H1 (cell line): ENCODE measurements around the gene IL17D. TPM values are rescaled to one million over a fixed set of nuclear protein-coding genes. Genes with fewer than 3 reads are reported as not detected.

ENCODE experiments used
- CBX5 ChIP-seq: fragments of 300-800, 300-1000 bp; sonication (generic); IDR thresholded peaks from 2 replicates; pipeline ENCODE4 v1.7.1; 2016; ENCODE audit warnings: antibody characterized with exemption, low read length, low read depth
- EGR1 ChIP-seq: IDR thresholded peaks from 2 replicates; pipeline ENCODE4 v1.6.1; 2011; ENCODE audit warnings: low read depth, low read length, borderline replicate concordance
- FOSL1 ChIP-seq: IDR thresholded peaks from 2 replicates; pipeline ENCODE4 v1.6.1; 2011; ENCODE audit warnings: mild to moderate bottlenecking, low read depth, low read length, moderate library complexity; ENCODE audit not compliant: insufficient read depth
- KDM5A ChIP-seq: fragments of 200-600 bp; IDR thresholded peaks from 2 replicates; pipeline ENCODE4 v1.7.1; 2012; ENCODE audit warnings: mild to moderate bottlenecking, low read length, inconsistent platforms, mixed read lengths
- NANOG ChIP-seq: IDR thresholded peaks from 2 replicates; pipeline ENCODE4 v1.6.1; 2011; ENCODE audit warnings: low read length, low read depth, mild to moderate bottlenecking, inconsistent platforms; ENCODE audit not compliant: insufficient read depth, poor library complexity, severe bottlenecking
- POU5F1 ChIP-seq: IDR thresholded peaks from 2 replicates; pipeline ENCODE4 v1.6.1; 2011; ENCODE audit warnings: low read depth, mild to moderate bottlenecking, low read length, moderate library complexity
- RAD21 ChIP-seq, 2 experiments: IDR thresholded peaks in 1 of 2; conservative IDR thresholded peaks in 1 of 2; 2 replicates each; pipeline ENCODE4 v1.6.1; 2011; ENCODE audit warnings: low read depth in 2 of 2, low read length in 2 of 2, improper control_type of control experiment in 1 of 2, inconsistent platforms in 1 of 2, mild to moderate bottlenecking in 1 of 2, moderate library complexity in 1 of 2
- SP4 ChIP-seq: IDR thresholded peaks from 2 replicates; pipeline ENCODE4 v1.6.1; 2012; ENCODE audit warnings: low read length, inconsistent platforms
- polyA plus RNA-seq, 7 experiments: library from polyadenylated mRNA; depleted of rRNA in 3 of 7; stranded (reverse) in 5 of 7; unstranded in 2 of 7; fragments of >200 nt in 5 of 7; fragments of 200-250 nt in 2 of 7; gene quantifications; 1 replicate in 5 of 7; 2 replicates in 1 of 7; 4 replicates in 1 of 7; pipeline versions ENCODE4 v1.2.1 to v1.2.3, GENCODE V29; 2011 to 2013; ENCODE audit warnings: missing spikeins in 2 of 7, mixed read lengths in 2 of 7
- total RNA-seq: library from RNA; stranded (reverse); fragmentation: NEBNext Ultra II Directional; extraction: Animal tissue kit (Norgen Biotek cat#: 25700); gene quantifications from 2 replicates; pipeline ENCODE4 v1.2.1, GENCODE V29; 2021
- TF ChIP-seq, protein P1 (sequence below): fragments of 300-600 bp; sonication (generic); IDR thresholded peaks from 2 replicates; pipeline ENCODE4 v1.7.1; 2012; ENCODE audit warnings: low read length, moderate library complexity, mild to moderate bottlenecking, inconsistent platforms; ENCODE audit not compliant: insufficient replicate concordance
- TF ChIP-seq, protein P2 (sequence below): IDR thresholded peaks from 2 replicates; pipeline ENCODE4 v1.6.1; 2012; ENCODE audit warnings: inconsistent platforms

Gene IL17D
- total and polyA plus RNA-seq, 2 of the 8 experiments (the other 6 are each of a cell fraction or from before 2014, with no cell fraction given) = 0.56 to 0.59 TPM

- TF ChIP-seq, protein P1, sequence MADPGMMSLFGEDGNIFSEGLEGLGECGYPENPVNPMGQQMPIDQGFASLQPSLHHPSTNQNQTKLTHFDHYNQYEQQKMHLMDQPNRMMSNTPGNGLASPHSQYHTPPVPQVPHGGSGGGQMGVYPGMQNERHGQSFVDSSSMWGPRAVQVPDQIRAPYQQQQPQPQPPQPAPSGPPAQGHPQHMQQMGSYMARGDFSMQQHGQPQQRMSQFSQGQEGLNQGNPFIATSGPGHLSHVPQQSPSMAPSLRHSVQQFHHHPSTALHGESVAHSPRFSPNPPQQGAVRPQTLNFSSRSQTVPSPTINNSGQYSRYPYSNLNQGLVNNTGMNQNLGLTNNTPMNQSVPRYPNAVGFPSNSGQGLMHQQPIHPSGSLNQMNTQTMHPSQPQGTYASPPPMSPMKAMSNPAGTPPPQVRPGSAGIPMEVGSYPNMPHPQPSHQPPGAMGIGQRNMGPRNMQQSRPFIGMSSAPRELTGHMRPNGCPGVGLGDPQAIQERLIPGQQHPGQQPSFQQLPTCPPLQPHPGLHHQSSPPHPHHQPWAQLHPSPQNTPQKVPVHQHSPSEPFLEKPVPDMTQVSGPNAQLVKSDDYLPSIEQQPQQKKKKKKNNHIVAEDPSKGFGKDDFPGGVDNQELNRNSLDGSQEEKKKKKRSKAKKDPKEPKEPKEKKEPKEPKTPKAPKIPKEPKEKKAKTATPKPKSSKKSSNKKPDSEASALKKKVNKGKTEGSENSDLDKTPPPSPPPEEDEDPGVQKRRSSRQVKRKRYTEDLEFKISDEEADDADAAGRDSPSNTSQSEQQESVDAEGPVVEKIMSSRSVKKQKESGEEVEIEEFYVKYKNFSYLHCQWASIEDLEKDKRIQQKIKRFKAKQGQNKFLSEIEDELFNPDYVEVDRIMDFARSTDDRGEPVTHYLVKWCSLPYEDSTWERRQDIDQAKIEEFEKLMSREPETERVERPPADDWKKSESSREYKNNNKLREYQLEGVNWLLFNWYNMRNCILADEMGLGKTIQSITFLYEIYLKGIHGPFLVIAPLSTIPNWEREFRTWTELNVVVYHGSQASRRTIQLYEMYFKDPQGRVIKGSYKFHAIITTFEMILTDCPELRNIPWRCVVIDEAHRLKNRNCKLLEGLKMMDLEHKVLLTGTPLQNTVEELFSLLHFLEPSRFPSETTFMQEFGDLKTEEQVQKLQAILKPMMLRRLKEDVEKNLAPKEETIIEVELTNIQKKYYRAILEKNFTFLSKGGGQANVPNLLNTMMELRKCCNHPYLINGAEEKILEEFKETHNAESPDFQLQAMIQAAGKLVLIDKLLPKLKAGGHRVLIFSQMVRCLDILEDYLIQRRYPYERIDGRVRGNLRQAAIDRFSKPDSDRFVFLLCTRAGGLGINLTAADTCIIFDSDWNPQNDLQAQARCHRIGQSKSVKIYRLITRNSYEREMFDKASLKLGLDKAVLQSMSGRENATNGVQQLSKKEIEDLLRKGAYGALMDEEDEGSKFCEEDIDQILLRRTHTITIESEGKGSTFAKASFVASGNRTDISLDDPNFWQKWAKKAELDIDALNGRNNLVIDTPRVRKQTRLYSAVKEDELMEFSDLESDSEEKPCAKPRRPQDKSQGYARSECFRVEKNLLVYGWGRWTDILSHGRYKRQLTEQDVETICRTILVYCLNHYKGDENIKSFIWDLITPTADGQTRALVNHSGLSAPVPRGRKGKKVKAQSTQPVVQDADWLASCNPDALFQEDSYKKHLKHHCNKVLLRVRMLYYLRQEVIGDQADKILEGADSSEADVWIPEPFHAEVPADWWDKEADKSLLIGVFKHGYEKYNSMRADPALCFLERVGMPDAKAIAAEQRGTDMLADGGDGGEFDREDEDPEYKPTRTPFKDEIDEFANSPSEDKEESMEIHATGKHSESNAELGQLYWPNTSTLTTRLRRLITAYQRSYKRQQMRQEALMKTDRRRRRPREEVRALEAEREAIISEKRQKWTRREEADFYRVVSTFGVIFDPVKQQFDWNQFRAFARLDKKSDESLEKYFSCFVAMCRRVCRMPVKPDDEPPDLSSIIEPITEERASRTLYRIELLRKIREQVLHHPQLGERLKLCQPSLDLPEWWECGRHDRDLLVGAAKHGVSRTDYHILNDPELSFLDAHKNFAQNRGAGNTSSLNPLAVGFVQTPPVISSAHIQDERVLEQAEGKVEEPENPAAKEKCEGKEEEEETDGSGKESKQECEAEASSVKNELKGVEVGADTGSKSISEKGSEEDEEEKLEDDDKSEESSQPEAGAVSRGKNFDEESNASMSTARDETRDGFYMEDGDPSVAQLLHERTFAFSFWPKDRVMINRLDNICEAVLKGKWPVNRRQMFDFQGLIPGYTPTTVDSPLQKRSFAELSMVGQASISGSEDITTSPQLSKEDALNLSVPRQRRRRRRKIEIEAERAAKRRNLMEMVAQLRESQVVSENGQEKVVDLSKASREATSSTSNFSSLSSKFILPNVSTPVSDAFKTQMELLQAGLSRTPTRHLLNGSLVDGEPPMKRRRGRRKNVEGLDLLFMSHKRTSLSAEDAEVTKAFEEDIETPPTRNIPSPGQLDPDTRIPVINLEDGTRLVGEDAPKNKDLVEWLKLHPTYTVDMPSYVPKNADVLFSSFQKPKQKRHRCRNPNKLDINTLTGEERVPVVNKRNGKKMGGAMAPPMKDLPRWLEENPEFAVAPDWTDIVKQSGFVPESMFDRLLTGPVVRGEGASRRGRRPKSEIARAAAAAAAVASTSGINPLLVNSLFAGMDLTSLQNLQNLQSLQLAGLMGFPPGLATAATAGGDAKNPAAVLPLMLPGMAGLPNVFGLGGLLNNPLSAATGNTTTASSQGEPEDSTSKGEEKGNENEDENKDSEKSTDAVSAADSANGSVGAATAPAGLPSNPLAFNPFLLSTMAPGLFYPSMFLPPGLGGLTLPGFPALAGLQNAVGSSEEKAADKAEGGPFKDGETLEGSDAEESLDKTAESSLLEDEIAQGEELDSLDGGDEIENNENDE = no peak
- TF ChIP-seq SP4 = no peak
- no peak for TF ChIP-seq NANOG
- TF ChIP-seq RAD21 (IDR thresholded peaks at IDR 0.05 in 1 of 2, conservative IDR thresholded peaks at IDR 0.05 in 1 of 2; ENCODE audit: low read depth in 2 of 2, low read length in 2 of 2) = no peak
- no peak for TF ChIP-seq POU5F1
- TF ChIP-seq FOSL1 = no peak
- TF ChIP-seq CBX5 = no peak
- TF ChIP-seq EGR1 = no peak
- TF ChIP-seq, protein P2, sequence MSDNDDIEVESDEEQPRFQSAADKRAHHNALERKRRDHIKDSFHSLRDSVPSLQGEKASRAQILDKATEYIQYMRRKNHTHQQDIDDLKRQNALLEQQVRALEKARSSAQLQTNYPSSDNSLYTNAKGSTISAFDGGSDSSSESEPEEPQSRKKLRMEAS = no peak
- no peak for TF ChIP-seq KDM5A
These were observed 17.3 kb upstream of the IL17D start (continued) for GRCh38 chr13:20686167-20686566.
